GM23338 (cell line): ENCODE measurements around the gene GALNT11. TPM values are rescaled to one million over a fixed set of nuclear protein-coding genes. Genes with fewer than 3 reads are reported as not detected.

ENCODE experiments used
- ATAC-seq: fragments of 200-7000 bp; cut with Tn5 transposase; 3 replicates; pipeline ENCODE4 v1.9.1; 2020
- DNase-seq: peaks from one replicate; pipeline ENCODE4 v3.0.0-alpha.2; 2015; ENCODE audit warnings: low spot score
- H2AFZ ChIP-seq: fragments of 200-600 bp; sonication (generic); 2 replicates; pipeline ENCODE4 v1.8.0; 2016; ENCODE audit warnings: antibody characterized with exemption, mild to moderate bottlenecking, moderate library complexity
- H3F3A ChIP-seq: fragments of 200-600 bp; sonication (generic); replicated peaks from 2 replicates; pipeline ENCODE4 v1.8.0; 2017; ENCODE audit warnings: antibody characterized with exemption, mixed run types, low read depth
- H3K27ac ChIP-seq: fragments of 200-600 bp; sonication (generic); 2 replicates; pipeline ENCODE4 v1.6.1; 2016; ENCODE audit warnings: low read depth
- H3K27me3 ChIP-seq: fragments of 200-600 bp; sonication (generic); 2 replicates; pipeline ENCODE4 v1.8.0; 2016; ENCODE audit warnings: mild to moderate bottlenecking, mixed run types, moderate library complexity; ENCODE audit not compliant: insufficient read depth
- H3K36me3 ChIP-seq: fragments of 200-600 bp; sonication (generic); 2 replicates; pipeline ENCODE4 v1.8.0; 2016; ENCODE audit warnings: mild to moderate bottlenecking; ENCODE audit not compliant: insufficient read depth
- H3K4me1 ChIP-seq: fragments of 200-600 bp; sonication (generic); 2 replicates; pipeline ENCODE4 v1.8.0; 2016; ENCODE audit warnings: mild to moderate bottlenecking, moderate library complexity; ENCODE audit not compliant: insufficient read depth
- H3K4me2 ChIP-seq: fragments of 200-600 bp; sonication (generic); 2 replicates; pipeline ENCODE4 v1.7.1; 2017; ENCODE audit warnings: mixed run types
- H3K4me3 ChIP-seq: fragments of 200-600 bp; sonication (generic); 2 replicates; pipeline ENCODE4 v1.6.1; 2016; ENCODE audit warnings: mixed run types
- H3K79me2 ChIP-seq: fragments of 200-600 bp; sonication (generic); replicated peaks from 2 replicates; pipeline ENCODE4 v1.8.0; 2017; ENCODE audit warnings: mild to moderate bottlenecking; ENCODE audit not compliant: insufficient read depth
- H3K9me2 ChIP-seq: fragments of 200-600 bp; sonication (generic); 2 replicates; pipeline ENCODE4 v1.8.0; 2017; ENCODE audit not compliant: insufficient read depth
- H4K20me1 ChIP-seq: fragments of 200-600 bp; sonication (generic); replicated peaks from 2 replicates; pipeline ENCODE4 v1.8.0; 2017; ENCODE audit warnings: mild to moderate bottlenecking; ENCODE audit not compliant: insufficient read depth
- H3K27ac Mint-ChIP-seq: 2 replicates; pipeline ENCODE4 v1.8.0; 2020; ENCODE audit warnings: inconsistent platforms, mild to moderate bottlenecking, moderate library complexity, mixed read lengths
- H3K27me3 Mint-ChIP-seq: 3 replicates; pipeline ENCODE4 v1.8.0; 2022; ENCODE audit warnings: low read depth, mild to moderate bottlenecking, moderate library complexity, mixed read lengths, inconsistent platforms; ENCODE audit not compliant: insufficient read depth, poor library complexity
- H3K36me3 Mint-ChIP-seq: 3 replicates; pipeline ENCODE4 v1.8.0; 2021; ENCODE audit warnings: low read depth, mild to moderate bottlenecking, inconsistent platforms, moderate library complexity, mixed read lengths
- H3K4me1 Mint-ChIP-seq: 3 replicates; pipeline ENCODE4 v1.8.0; 2020; ENCODE audit warnings: mild to moderate bottlenecking, inconsistent platforms, mixed read lengths
- H3K4me3 Mint-ChIP-seq: 3 replicates; pipeline ENCODE4 v1.8.0; 2021; ENCODE audit warnings: moderate library complexity, mild to moderate bottlenecking, inconsistent platforms, mixed read lengths
- H3K9me3 Mint-ChIP-seq: 3 replicates; pipeline ENCODE4 v1.8.0; 2020; ENCODE audit warnings: moderate library complexity, mild to moderate bottlenecking, inconsistent platforms, mixed read lengths
- CTCF ChIP-seq, 2 experiments: fragments of 200-600 bp in 1 of 2; sonication (generic) in 1 of 2; conservative IDR thresholded peaks; 2 replicates each; pipeline versions ENCODE4 v1.5.1 to v1.6.1; 2016 to 2017; ENCODE audit warnings: antibody characterized with exemption in 2 of 2, low read depth in 2 of 2, mild to moderate bottlenecking in 2 of 2, moderate library complexity in 1 of 2
- ETS1 ChIP-seq: IDR thresholded peaks from 2 replicates; pipeline ENCODE4 v1.6.1; 2016; ENCODE audit warnings: antibody characterized with exemption
- EZH2 ChIP-seq: fragments of 200-600 bp; sonication (generic); IDR thresholded peaks from one replicate; pipeline ENCODE4 v1.8.0; 2017; ENCODE audit warnings: antibody characterized with exemption, mild to moderate bottlenecking, low read depth; ENCODE audit not compliant: unreplicated experiment
- EZH2phosphoT487 ChIP-seq: fragments of 200-600 bp; sonication (generic); IDR thresholded peaks from one replicate; pipeline ENCODE4 v1.8.1; 2018; ENCODE audit warnings: antibody characterized with exemption; ENCODE audit not compliant: unreplicated experiment
- NANOG ChIP-seq: IDR thresholded peaks from 2 replicates; pipeline ENCODE4 v1.6.1; 2016; ENCODE audit warnings: antibody characterized with exemption, borderline replicate concordance
- POLR2AphosphoS5 ChIP-seq: IDR thresholded peaks from 2 replicates; pipeline ENCODE4 v1.6.1; 2016; ENCODE audit warnings: antibody characterized with exemption, low read depth
- STAT1 ChIP-seq: IDR thresholded peaks from one replicate; pipeline ENCODE4 v1.6.1; 2016; ENCODE audit warnings: antibody characterized with exemption; ENCODE audit not compliant: unreplicated experiment
- ZNF114 ChIP-seq: fragments of 250-450 bp; sonication (Bioruptor Pico); IDR thresholded peaks from 2 replicates; pipeline ENCODE4 v1.5.0; 2020; ENCODE audit warnings: mild to moderate bottlenecking, moderate library complexity
- ZNF462 ChIP-seq: fragments of 250-450 bp; sonication (Bioruptor Pico); IDR thresholded peaks from 2 replicates; pipeline ENCODE4 v1.5.0; 2020; ENCODE audit warnings: mild to moderate bottlenecking, moderate library complexity
- polyA plus RNA-seq: library from polyadenylated mRNA; unstranded; fragments of >200 nt; fragmentation: Nextera tagmentation; extraction: Ambion mirVana; gene quantifications from 2 replicates; pipeline ENCODE4 v1.2.1, GENCODE V29; 2016
- total RNA-seq: library from RNA; depleted of rRNA; stranded (reverse); fragments of >200 nt; shearing (Covaris generic); gene quantifications from 2 replicates; pipeline ENCODE4 v1.2.3, GENCODE V29; 2014

The GALNT11 gene
- total and polyA plus RNA-seq, 2 experiments from 2014 or later = 16.1 to 33.6 TPM

- no peak for TF ChIP-seq ZNF114 (CRISPR knock-in tag)
- H3K27ac Mint-ChIP-seq = no peak overlapping the region
Measured at GRCh38 chr7:152128741-152129461, 103.4 kb downstream of the GALNT11 start.

GRCh38 chr7:152129682-152130081 lies 104.2 kb downstream of the GALNT11 start:
- H3K4me2 ChIP-seq = no peak overlapping the region
- peaks cover 13% of the 10 kb centered on the region for H3K27me3 Mint-ChIP-seq
- H3K36me3 ChIP-seq = no peaks in the 10 kb centered on the region
- no peak for TF ChIP-seq NANOG
- TF ChIP-seq ZNF114 (CRISPR knock-in tag) = no peak
- no peak for TF ChIP-seq POLR2AphosphoS5
- no peak for TF ChIP-seq ETS1
- no peak for TF ChIP-seq ZNF462 (CRISPR knock-in tag)
- TF ChIP-seq EZH2 = no peak
- TF ChIP-seq CTCF (conservative IDR thresholded peaks at IDR 0.05; ENCODE audit: low read depth in 2 of 2) = no peak
- TF ChIP-seq STAT1 = no peak
- TF ChIP-seq EZH2phosphoT487 = no peak

More at GRCh38 chr7:152128741-152129461, 103.4 kb downstream of the GALNT11 start:
- ATAC-seq = no peak
- H3K36me3 Mint-ChIP-seq = peaks cover 39% of the 10 kb centered on the region
- H3K4me1 Mint-ChIP-seq = no peaks in the 10 kb centered on the region; the same call in 1 of the 3 replicates
- DNase-seq = no peak
- no peaks in the 10 kb centered on the region for H3K79me2 ChIP-seq
- no peaks in the 10 kb centered on the region for H3K27me3 ChIP-seq
- H4K20me1 ChIP-seq = no peaks in the 10 kb centered on the region; the same call in 1 of the 2 replicates
- H3K4me3 ChIP-seq = no peak overlapping the region
- H2AFZ ChIP-seq = no peak overlapping the region
- no peak overlapping the region for H3K4me3 Mint-ChIP-seq
- H3K4me2 ChIP-seq = no peak overlapping the region
- H3F3A ChIP-seq = no peaks in the 10 kb centered on the region
- peaks cover 5% of the 10 kb centered on the region; the same call in 2 of the 3 replicates for H3K9me3 Mint-ChIP-seq
- no peaks in the 10 kb centered on the region for H3K4me1 ChIP-seq
- H3K27ac ChIP-seq = no peak overlapping the region
- peaks cover 13% of the 10 kb centered on the region for H3K27me3 Mint-ChIP-seq
- no peaks in the 10 kb centered on the region for H3K9me2 ChIP-seq
- no peaks in the 10 kb centered on the region for H3K36me3 ChIP-seq

More at GRCh38 chr7:152129682-152130081, 104.2 kb downstream of the GALNT11 start:
- H3K4me3 Mint-ChIP-seq = no peak overlapping the region
- no peaks in the 10 kb centered on the region for H3K9me2 ChIP-seq
- no peaks in the 10 kb centered on the region for H3K79me2 ChIP-seq
- no peak overlapping the region for H2AFZ ChIP-seq
- peaks cover 5% of the 10 kb centered on the region; the same call in 2 of the 3 replicates for H3K9me3 Mint-ChIP-seq
- ATAC-seq = no peak
- no peaks in the 10 kb centered on the region; the same call in 1 of the 3 replicates for H3K4me1 Mint-ChIP-seq
- no peaks in the 10 kb centered on the region for H3K27me3 ChIP-seq
- no peak overlapping the region for H3K27ac Mint-ChIP-seq
- no peak for DNase-seq
- H3K4me3 ChIP-seq = no peak overlapping the region
- no peaks in the 10 kb centered on the region for H3K4me1 ChIP-seq
- peaks cover 35% of the 10 kb centered on the region for H3K36me3 Mint-ChIP-seq
- H3K27ac ChIP-seq = no peak overlapping the region
- H4K20me1 ChIP-seq = no peaks in the 10 kb centered on the region; the same call in 1 of the 2 replicates
- H3F3A ChIP-seq = no peaks in the 10 kb centered on the region
